ENCODE data around the gene SNAPC1.

Gene SNAPC1

GRCh38 chr14:61756135-61756534 lies 6.1 kb upstream of the SNAPC1 start:
- no peak overlapping the region for H3K4me3 ChIP-seq

DNA sequence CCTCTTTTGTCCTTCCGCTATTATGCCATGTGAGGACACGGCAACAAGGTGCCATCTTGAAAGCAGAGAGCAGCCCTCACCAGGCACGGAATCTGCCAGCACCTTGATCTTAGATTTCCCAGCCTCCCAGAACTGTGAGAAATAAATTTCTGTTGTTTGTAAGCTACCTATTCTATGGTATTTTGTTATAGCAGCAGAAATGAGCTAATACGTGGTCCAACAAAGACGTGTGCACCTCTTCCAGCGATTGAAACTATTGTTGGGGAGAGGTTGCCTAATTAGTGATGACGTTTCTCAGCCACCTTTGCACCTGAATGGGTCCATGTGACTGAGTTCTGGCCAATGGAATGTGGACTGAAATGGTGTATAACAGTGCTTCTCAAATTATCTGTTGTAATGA lies 2.3 kb upstream of the SNAPC1 start:
- H3K27ac ChIP-seq: no peak overlapping the region
- DNase-seq (ENCODE audit: low spot score): no peak
- H3K4me3 ChIP-seq: no peak overlapping the region
- TF ChIP-seq, protein P1, sequence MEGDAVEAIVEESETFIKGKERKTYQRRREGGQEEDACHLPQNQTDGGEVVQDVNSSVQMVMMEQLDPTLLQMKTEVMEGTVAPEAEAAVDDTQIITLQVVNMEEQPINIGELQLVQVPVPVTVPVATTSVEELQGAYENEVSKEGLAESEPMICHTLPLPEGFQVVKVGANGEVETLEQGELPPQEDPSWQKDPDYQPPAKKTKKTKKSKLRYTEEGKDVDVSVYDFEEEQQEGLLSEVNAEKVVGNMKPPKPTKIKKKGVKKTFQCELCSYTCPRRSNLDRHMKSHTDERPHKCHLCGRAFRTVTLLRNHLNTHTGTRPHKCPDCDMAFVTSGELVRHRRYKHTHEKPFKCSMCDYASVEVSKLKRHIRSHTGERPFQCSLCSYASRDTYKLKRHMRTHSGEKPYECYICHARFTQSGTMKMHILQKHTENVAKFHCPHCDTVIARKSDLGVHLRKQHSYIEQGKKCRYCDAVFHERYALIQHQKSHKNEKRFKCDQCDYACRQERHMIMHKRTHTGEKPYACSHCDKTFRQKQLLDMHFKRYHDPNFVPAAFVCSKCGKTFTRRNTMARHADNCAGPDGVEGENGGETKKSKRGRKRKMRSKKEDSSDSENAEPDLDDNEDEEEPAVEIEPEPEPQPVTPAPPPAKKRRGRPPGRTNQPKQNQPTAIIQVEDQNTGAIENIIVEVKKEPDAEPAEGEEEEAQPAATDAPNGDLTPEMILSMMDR (IDR thresholded peaks at IDR 0.05): no peak

More at GRCh38 chr14:61756135-61756534, 6.1 kb upstream of the SNAPC1 start:
- DNase-seq (ENCODE audit: low spot score): no peak
- no peak overlapping the region for H3K27ac ChIP-seq
- TF ChIP-seq, protein P1 (IDR thresholded peaks at IDR 0.05): no peak

DNA sequence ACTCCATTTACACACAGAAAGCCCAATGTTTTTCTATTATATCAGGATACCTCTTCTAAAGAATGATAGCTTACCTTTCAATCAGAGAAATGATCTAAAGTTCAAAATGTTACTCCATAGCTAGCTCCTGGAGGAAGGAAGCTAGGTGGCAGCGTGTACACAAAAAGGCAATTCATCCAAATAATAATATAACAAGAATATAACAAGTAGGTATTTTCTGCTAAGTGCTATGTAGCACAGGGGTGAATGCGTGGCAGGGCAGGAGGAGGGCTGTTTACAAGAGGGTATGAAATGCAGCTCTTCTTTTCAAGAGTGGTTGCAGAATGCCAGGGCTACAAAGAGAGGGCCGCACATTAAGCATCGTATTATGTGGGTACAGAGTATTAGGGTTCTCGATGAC lies 663 bp upstream of the SNAPC1 start:
- H3K27ac ChIP-seq: peak overlapping the region; percentile 88 to 91
- H3K4me3 ChIP-seq: peak overlapping the region; percentile 89
- TF ChIP-seq, protein P1 (IDR thresholded peaks at IDR 0.05): no peak
- DNase-seq (ENCODE audit: low spot score): no peak

DNA sequence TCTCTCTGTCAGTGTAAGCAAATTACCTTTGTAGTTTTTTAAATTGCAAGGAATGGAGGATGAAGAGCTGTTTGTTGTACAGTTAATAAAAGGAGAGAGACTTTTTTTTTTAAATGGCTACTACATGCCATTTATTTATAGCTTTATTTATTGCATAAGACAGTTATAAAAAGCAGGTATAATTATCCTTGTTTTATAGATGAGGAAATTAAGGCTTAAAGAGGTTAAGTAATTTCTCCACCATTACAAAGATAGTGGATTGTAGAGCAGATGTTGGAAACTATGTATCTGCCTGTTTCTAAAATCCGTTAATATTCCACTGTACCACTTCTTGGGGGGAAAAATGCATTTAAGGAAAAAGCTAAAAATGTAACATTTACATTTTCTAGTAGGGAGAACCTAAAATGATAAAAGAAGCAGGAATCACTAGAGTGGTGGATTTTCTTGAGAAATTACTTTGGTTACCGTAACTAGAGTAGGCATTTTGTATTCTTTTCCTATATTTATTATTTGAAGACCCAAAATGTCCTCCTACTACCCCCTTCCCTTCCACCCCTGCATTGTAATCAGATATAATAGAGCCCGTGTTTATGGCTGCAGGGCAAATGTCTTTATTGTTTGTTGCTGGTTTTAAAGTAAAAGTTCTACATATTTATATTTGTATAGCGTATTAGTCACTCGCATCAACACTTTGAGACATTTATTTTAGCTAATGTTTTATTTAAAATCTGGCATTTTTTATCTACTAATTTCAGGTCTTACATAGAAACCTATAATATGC lies 2.3 kb downstream of the SNAPC1 start:
- no peak for DNase-seq (ENCODE audit: low spot score)
- TF ChIP-seq, protein P1 (IDR thresholded peaks at IDR 0.05): no peak
- H3K27ac ChIP-seq: no peak overlapping the region
- no peak overlapping the region for H3K4me3 ChIP-seq

- H3K27ac ChIP-seq: no peak overlapping the region
- DNase-seq (ENCODE audit: low spot score): no peak
- H3K4me3 ChIP-seq: no peak overlapping the region
- TF ChIP-seq, protein P1 (IDR thresholded peaks at IDR 0.05): no peak
These were observed 3.2 kb downstream of the SNAPC1 start for GRCh38 chr14:61765225-61765943.

DNA sequence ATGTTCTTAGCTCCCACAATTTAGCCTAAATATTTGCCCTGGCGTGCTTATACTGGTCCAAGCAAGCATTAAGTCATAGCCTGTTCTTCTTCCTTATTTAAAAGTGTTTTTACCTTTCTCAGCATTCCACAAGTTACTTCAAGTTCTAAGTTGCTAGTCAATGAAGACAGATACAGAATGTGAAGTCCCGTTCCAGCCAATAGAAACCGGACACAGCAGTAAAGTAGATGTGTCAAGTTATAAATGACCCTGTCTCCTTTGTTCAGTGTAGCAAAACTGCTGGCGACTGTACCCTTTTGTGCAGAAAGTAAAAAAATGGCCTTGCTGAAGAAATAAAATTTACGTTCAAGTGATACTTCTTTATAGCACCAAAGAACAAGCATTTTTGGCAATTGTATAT lies 3.9 kb downstream of the SNAPC1 start:
- TF ChIP-seq, protein P1 (IDR thresholded peaks at IDR 0.05): no peak

More for the DNA sequence above, 3.9 kb downstream of the SNAPC1 start:
- no peak for DNase-seq (ENCODE audit: low spot score)
- H3K27ac ChIP-seq: no peak overlapping the region
- H3K4me3 ChIP-seq: no peak overlapping the region
